ENCODE results near the gene NCAN.

Gene NCAN

GRCh38 chr19:19278315-19278714, 66.6 kb downstream of the NCAN start:
- no peak overlapping the region for H3K4me3 Mint-ChIP-seq
- peaks cover 35% of the 10 kb centered on the region for H3K36me3 Mint-ChIP-seq (ENCODE audit: low read depth)

DNA sequence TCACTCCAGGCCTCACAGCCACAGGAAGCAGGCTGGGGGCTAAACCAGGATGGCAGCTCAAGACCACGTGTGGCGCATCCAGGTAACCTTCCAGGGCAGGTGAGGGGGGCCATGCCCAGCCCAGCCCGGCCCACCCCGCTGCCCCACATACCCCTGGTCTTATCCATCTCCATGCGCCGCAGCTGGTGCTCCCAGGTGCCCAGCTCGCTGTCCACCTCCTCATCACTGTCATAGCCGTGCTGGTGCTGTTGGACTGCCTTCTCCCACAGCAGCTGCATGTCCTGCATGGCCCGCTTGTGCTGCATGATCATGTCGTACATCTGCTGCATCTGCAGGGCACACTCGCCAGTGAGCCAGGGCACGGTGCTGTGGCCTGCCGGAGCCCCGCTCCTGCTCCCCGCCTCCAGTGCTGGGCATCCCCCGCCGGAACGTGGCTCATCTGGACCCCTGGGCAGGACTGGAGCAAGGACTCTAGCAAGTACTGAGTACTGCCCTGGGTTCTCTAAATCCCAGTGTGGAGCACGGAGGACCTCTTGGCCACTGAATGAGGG, 67.4 kb downstream of the NCAN start:
- TF ChIP-seq CTCF (IDR thresholded peaks at IDR 0.05), result no peak
- Mint-ChIP-seq H3K36me3 (ENCODE audit: low read depth) (peaks cover 42% of the 10 kb centered on the region), H3K9me3 (no peaks in the 10 kb centered on the region), H3K27ac (no peak overlapping the region), H3K27me3 (ENCODE audit: low read depth, poor library complexity) (no peaks in the 10 kb centered on the region), H3K4me3 (no peak overlapping the region), H3K4me1 (no peaks in the 10 kb centered on the region)
- no peak for DNase-seq

More at GRCh38 chr19:19278315-19278714, 66.6 kb downstream of the NCAN start:
- H3K27me3 Mint-ChIP-seq (ENCODE audit: low read depth, poor library complexity), result no peaks in the 10 kb centered on the region
- TF ChIP-seq CTCF (IDR thresholded peaks at IDR 0.05), result no peak
- H3K27ac Mint-ChIP-seq, result no peak overlapping the region
- H3K9me3 Mint-ChIP-seq, result no peaks in the 10 kb centered on the region
- no peak for DNase-seq
- H3K4me1 Mint-ChIP-seq, result peaks cover 5% of the 10 kb centered on the region

GRCh38 chr19:19279853-19280252, 68.1 kb downstream of the NCAN start:
- Mint-ChIP-seq H3K9me3 (no peaks in the 10 kb centered on the region), H3K36me3 (ENCODE audit: low read depth) (peaks cover 49% of the 10 kb centered on the region), H3K4me3 (no peak overlapping the region), H3K27me3 (ENCODE audit: low read depth, poor library complexity) (no peaks in the 10 kb centered on the region), H3K27ac (no peak overlapping the region), H3K4me1 (no peaks in the 10 kb centered on the region)
- DNase-seq, result no peak
- TF ChIP-seq CTCF (IDR thresholded peaks at IDR 0.05), result no peak

DNA sequence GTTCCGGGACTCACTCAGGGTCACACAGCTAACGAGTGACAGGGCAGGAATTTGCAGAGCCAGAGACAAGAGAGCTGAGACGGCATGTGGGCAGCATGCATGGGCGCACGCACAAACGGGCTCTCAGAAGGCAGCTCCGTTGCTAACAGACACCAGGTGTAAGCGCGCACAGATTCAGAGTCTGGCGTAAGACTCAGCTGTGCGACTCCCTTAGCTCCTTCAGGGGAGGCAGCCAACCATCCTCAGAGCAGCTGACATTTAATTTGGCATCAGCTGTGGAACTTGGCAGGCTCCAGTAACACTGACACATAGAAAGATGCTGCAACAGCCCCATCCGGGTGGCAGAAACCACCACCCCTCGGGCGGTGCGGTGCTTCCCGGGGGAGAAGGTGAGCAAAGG, 68.8 kb downstream of the NCAN start:
- no peak for TF ChIP-seq CTCF (IDR thresholded peaks at IDR 0.05)
- H3K9me3 Mint-ChIP-seq, result no peaks in the 10 kb centered on the region
- no peak for DNase-seq
- H3K4me3 Mint-ChIP-seq, result no peak overlapping the region
- no peak overlapping the region for H3K27ac Mint-ChIP-seq
- no peaks in the 10 kb centered on the region for H3K4me1 Mint-ChIP-seq
- no peaks in the 10 kb centered on the region for H3K27me3 Mint-ChIP-seq (ENCODE audit: low read depth, poor library complexity)
- peaks cover 56% of the 10 kb centered on the region for H3K36me3 Mint-ChIP-seq (ENCODE audit: low read depth)

DNA sequence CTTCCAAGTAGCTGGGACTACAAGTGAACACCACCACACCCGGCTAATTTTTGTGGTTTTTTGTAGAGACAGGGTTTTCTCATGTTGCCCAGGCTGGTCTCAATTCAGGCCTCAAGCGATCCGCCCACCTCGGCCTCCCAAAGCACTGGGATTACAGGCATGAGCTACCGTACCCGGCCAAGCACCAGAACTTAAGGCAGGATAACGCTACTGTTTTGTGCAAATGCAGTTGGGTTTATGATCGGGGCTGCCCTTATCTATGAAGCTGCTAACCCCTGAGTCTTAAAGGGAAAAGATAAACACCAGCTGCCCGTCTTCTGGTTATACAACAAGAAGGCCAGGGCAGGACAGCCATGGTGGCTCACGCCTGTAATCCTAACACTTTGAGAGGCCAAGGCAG, 73.9 kb downstream of the NCAN start:
- Mint-ChIP-seq H3K27ac (no peak overlapping the region), H3K9me3 (no peaks in the 10 kb centered on the region), H3K36me3 (ENCODE audit: low read depth) (peaks cover 76% of the 10 kb centered on the region), H3K4me3 (no peak overlapping the region), H3K27me3 (ENCODE audit: low read depth, poor library complexity) (no peaks in the 10 kb centered on the region), H3K4me1 (no peaks in the 10 kb centered on the region)
- TF ChIP-seq CTCF (IDR thresholded peaks at IDR 0.05), result no peak
- no peak for DNase-seq

DNA sequence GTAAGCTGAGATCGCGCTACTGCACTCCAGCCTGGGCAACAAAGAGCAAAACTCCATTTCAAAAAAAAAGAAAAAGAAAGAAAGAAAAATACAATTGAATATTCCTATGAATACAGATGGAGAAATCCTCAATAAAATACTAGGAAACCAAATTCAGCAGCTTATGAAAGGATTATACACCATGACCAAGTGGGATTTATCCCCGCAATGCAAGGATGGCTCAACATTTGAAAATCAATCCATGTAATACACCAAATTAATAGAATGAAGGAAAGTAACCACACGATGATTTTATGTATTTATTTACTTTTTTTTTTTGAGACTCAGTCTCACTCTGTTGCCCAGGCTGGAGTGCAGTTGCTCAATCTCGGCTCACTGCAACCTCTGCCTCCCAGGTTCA, 80.8 kb downstream of the NCAN start:
- Mint-ChIP-seq H3K36me3 (ENCODE audit: low read depth) (peaks cover 73% of the 10 kb centered on the region), H3K27ac (no peak overlapping the region), H3K4me3 (no peak overlapping the region), H3K27me3 (ENCODE audit: low read depth, poor library complexity) (no peaks in the 10 kb centered on the region), H3K9me3 (peaks cover 25% of the 10 kb centered on the region), H3K4me1 (no peaks in the 10 kb centered on the region)
- TF ChIP-seq CTCF (IDR thresholded peaks at IDR 0.05), result no peak
- no peak for DNase-seq
